NCI-H524 (cell line): ENCODE data around the gene TMOD1.
"Not testable (repeated sequence)": the region's sequence is repeated elsewhere in the genome, so short reads cannot be mapped to it uniquely, and the experiment has no call there.

Experiments used
- DNase-seq, 2 experiments: peaks; one replicate each; lab custom pipeline; 2025; lab: John Stamatoyannopoulos, UW

TMOD1 gene

GRCh38 chr9:97501177-97501971 lies at the start of gene TMOD1:
Gene TMOD1, plus strand, starts transcription at chr9:97501666. Its CDS starts 22,523 bp downstream, at chr9:97524189.
- peak; percentile 38 to 79 for DNase-seq

DNA sequence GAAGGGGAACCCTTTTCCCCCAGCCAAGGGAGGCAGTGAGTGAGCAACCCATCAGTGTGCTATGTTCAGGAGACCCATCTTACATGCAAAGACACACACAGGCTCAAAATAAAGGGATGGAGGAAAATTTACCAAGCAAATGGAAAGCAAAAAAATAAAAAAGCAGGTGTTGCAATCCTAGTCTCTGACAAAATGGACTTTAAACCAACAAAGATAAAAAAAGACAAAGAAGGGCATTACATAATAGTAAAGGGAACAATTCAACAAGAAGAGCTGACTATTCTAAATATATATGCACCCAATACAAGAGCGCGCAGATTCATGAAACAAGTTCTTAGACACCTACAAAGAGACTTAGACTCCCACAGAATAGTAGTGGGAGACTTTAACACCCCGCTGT lies 47.9 kb upstream of the TMOD1 start:
- DNase-seq = not testable (repeated sequence)

DNA sequence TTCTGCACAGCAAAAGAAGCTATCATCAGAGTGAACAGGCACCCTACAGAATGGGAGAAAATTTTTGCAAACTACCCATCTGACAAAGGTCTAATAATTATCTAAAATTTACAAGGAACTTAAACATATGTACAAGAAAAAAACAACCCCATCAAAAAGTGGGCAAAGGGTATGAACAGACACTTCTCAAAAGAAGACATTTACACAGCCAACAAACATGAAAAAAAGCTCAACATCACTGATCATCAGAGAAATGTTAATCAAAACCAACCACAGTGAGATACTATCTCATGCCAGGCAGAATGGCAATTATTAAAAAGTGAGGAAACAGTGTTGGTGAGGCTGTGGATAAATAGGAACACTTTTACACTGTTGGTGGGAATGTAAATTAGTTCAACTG lies 44.6 kb upstream of the TMOD1 start:
- not testable (repeated sequence) for DNase-seq

DNA sequence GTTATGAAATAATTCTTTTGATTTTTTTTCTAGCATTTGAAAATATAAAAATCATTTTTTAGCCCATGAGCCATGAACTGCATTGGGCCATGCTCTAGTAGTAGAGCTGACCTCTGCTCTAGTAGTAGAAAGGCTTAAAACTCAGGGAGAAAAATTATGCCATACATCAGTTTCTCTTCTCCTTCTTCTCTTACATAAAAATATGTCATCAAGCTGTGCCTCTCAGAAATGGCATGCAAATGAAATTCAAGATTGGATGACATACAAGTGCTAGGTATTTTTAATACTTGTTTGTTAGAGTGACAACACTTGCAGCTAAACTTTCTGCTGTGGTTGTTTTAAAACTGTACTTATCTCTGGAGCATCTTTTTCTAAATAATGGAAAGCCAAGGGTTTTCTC lies 42.1 kb upstream of the TMOD1 start:
- DNase-seq = no peak

DNA sequence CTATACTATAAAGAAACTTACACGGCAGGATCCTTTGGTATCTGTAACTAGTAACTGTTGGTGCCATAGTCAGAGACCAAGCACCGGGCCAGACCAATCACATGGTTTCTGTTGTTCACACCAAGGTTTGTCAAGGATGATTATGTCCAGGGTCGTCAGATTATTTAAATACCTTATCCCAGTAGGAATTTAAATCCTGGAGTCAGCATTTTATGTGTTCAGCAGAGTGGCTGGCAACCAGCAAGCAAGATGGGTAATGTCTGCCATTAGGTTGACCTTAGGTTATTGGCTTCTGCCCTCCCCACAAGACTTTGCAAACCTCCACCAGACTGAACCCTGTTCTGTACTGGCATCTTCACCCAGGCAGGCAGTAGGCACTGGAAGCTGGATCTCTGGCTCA lies 39.3 kb upstream of the TMOD1 start:
- DNase-seq = no peak

DNA sequence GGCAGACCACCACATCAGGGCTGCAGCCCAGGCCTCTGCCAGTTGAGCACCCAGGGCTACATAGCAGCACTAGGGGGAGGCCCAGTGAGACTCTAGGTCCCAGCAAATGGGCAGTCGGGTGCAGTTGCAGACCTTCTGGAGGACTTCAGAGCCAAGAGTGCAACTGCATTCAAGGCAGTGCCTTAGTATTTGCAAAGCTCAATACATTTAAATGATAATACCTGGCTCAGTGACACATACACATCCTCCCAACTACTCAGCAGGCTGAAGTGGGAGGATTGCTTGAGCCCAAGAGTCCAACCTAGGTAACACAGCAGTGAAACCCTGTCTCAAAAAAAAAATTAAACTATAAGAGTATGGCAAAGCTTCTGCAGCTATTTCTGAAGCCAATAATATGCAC lies 38.6 kb upstream of the TMOD1 start:
- DNase-seq = no peak

GRCh38 chr9:97468658-97469448 lies 32.6 kb upstream of the TMOD1 start:
- DNase-seq = peak; percentile 55 to 77

DNA sequence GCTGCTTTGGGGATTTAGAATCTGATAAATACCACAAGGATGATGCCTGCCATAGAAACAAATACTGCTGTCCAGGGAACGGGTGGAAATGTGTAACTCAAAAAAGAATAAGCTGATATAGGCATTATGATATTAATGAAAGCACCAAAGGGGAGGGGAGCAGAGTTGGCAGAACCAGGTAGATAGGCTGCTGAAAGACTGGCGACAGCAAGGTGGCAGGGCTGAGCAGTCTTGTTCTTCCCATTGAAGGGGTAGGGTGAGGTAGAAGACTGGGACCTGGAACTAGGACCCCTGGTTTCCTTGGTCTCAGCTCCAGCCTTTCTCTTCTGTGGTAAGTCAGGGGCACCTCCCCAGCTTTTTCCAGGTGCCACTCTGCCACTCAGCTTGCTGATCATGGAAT lies 31.4 kb upstream of the TMOD1 start:
- DNase-seq = peak in 1 of 2 experiments; percentile 42

DNA sequence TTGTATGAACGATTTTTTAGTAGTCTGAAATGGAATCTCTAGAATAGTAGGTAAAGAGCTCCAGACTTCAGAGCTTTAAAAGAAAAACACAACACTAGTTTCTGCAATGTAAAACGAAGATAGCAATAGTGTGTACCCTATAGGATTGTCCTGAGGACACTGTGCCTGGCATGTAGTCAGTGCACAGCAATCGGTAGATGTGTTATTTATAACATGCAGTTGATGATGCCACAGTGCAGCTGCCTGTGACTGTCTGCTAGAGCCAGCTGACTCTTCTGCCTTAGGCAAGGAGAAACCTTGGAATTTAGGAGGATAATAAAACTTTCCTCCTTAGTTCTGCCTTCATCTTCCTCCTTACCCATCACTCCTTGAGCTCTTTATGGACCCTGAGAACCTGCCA lies 27.7 kb upstream of the TMOD1 start:
- no peak for DNase-seq

DNA sequence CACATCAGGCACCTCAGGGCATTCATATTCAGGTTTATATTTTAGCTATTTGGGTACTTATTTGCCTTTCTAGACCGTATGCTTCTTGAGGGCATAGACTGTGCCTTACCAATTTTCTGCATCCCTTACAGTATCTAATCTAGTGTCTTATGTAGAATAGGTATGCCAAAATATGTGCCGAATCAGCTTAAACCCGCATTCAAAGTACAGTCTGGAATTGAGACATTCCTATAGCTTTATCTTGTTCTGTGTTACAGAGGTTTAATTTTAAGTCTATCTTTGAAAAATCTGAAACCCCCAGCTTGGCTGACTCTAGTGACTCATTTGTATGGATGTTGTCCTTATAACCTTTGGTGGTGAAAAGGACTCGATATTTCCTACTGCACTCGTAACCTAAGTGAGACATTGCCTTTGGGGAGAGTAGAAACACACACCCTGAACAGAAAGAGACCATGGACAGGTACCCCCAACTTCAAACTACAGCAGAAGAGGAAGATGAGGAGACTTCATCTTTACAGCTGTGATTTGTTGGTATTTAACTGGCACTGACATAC lies 27.0 kb upstream of the TMOD1 start:
- no peak for DNase-seq

- DNase-seq = no peak
Measured at GRCh38 chr9:97475059-97475458, 26.4 kb upstream of the TMOD1 start.

DNA sequence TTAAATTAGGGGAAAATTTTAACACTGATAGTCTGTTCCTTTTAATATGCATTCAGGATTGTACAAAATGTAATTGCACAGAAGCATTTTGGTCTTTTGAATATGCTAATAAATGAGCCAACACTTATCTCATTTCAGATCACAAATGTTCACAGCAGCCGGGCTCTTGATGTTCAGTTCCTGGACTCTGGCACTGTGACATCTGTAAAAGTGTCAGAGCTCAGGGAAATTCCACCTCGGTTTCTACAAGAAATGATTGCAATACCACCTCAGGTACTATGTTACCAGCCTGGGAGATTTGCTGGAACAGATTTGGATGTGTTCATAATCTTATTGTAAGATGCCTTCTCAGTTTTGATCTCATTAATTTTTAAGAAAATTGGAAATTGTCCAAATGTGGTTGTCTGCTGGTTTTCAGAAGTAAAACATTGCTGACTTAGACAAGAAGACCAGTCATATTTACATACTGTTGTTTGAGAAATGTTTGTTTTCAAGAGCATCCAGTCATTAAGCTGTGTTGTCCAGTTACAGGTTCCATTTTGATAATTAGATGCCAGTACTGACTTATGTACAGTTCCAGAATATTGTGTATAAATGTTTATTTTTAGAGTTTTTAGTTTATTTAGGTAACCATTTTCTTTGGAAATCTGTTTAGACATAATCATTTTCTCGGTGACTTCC lies 23.0 kb upstream of the TMOD1 start:
- DNase-seq = no peak

DNA sequence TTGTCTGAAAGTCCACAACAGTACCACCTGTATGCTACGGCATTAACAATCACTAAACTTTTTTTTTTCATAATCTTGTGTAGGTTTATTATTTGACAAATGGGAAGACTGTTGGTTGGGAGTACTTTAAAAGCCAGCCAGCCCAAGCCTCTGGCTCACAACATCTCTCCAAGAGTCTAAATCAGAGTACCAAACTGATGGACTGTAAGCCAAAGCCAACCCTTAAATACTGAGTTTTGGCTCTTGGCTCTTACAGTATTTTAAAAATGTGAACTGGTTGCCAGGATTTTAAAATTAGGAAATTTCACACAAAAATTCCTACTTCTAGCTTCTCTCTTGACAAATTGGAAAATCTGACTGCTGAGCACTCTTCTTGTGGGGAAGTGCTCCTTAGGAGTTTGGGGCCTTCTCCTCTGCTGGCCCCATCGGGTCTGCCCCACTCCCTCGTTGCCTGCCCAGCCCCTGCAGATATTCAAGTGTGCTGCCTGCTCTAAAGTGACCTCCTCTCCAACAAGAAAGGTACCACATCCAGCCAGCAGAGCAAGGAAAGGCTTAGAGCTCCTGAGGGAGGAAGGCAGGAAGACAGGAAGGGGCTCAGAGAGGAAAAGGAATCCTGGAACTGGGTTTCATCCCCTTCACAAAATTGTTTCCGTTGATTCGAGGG lies 21.8 kb upstream of the TMOD1 start:
- DNase-seq = no peak

DNA sequence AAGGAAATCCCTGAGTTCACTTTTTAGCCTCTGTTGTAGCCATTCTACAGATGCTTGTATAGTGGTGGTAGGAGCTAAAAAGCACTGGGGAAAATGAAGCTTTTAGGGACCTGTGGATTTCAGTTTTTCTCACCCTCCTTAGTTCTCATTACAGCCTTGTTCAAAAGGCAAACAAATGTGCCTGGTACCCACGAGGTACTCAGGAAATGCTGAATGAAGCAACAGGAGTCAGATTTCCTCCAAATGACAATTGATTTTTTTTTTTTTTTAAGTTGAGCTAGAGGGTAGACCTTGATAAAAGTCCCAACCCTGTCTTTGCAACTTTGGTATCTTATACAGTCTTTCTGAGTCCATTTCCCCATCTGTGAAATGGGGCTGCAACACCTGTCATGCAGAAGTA lies 21.3 kb upstream of the TMOD1 start:
- no peak for DNase-seq

- DNase-seq = no peak
Measured at GRCh38 chr9:97480749-97481148, 20.7 kb upstream of the TMOD1 start.

- DNase-seq = no peak
Measured at GRCh38 chr9:97484134-97484533, 17.3 kb upstream of the TMOD1 start.

DNA sequence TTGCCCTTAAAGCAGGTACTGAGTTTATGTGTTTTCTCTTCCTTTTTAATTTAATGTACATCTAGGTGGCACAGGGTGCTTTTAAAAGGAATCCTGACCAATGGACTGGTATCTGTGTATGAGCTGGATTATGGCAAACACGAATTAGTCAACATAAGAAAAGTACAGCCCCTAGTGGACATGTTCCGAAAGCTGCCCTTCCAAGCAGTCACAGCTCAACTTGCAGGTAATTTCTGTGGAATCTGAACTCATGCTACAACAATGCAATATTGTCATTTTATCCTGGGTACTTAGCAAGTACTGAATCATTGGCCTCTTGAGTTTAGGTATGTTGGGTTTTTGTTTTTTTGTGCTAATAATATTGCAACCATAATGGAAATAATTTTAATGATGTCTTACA lies 14.4 kb upstream of the TMOD1 start:
- peak in 1 of 2 experiments; percentile 33 for DNase-seq

DNA sequence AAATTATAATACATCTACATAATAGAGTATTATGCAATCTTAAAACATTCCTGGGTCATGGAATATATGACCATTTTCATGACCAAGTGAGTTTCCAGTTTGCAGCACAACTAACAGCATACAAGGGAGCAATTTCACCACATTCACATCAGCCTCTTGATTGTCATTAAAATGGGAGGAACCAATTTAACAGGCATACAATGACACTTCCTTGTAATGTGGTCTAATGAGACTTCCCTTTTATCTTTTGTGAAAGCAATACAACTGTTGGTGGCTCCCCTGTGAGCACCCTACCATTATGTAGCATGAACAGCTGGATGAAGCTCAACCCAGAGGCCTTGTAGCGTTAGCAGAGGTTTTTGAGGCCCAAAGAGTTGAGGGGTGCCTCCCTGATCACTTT lies 13.6 kb upstream of the TMOD1 start:
- no peak for DNase-seq

DNA sequence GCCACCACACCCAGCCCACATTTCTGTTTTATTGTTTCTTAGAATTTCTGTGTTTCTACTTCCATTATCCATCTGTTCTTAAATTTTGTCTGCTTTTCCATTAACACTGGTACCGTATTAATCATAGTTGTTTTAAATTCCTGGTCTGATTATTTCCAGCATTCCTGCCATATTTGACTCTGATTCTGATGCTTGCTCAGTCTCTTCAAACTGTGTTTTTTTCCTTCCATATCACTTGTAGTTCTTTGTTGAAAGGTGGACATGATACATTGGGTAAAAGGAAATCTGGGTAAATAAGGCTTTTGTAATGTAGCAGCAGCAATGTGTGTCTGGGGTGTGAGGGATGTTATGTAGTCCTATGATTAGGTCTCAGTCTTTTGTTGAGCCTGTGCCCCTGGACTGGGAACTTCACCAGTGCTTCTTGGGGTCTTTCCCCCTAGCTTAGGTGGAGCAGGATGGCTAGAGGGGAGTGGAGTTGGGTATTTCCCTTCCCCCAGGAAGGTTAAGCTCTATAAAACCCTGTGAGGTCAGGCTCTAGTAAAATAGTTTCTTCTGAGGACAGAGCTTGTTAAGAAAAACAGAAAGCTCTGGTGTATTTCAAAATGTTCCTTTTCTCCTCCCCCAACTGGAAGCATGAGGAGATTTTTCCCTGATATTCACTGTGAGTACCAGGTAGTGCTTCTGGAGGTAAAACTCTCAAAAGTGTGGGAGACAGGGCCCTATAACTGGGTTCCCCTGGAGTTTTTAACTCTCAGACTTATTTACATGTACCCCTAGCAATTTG lies 10.1 kb upstream of the TMOD1 start:
- DNase-seq = no peak

DNA sequence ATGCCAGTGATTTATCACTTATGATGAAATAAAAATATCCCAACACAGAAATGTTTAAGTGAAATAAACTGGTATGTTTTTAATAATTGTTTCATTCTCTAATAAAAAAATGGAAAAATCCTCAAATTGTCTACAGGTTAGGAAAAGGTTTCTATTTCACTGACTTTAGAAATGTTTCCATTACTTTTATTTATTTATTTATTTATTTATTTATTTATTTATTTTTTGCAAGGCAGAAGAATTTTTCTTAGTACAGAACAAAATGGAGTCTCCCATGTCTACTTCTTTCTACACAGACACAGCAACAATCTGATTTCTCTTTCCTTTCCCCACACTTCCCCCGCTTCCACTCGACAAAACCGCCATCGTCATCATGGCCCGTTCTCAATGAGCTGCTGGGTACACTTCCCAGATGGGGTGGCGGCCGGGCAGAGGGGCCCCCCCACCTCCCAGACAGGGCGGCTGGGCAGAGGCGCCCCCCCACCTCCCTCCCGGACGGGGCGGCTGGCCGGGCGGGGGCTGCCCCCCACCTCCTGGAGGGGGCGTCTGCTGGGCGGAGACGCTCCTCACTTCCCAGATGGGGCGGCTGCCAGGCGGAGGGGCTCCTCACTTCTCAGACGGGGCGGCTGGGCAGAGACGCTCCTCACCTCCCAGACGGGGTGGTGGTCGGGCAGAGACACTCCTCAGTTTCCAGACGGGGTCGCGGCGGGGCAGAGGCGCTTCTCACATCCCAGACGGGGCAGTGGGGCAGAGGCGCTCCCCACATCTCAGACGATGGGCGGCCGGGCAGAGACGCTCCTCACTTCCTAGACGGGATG lies 3.7 kb upstream of the TMOD1 start:
- not testable (repeated sequence) for DNase-seq
